Fibroblast of skin of back (primary cell): Measurements from ENCODE around the gene GOSR1.
"Not testable (repeated sequence)": the region's sequence is repeated elsewhere in the genome, so short reads cannot be mapped to it uniquely, and the experiment has no call there.

Source experiments
- DNase-seq: peaks from one replicate; pipeline ENCODE4 v3.0.0-alpha.2; 2013

The GOSR1 gene

DNA sequence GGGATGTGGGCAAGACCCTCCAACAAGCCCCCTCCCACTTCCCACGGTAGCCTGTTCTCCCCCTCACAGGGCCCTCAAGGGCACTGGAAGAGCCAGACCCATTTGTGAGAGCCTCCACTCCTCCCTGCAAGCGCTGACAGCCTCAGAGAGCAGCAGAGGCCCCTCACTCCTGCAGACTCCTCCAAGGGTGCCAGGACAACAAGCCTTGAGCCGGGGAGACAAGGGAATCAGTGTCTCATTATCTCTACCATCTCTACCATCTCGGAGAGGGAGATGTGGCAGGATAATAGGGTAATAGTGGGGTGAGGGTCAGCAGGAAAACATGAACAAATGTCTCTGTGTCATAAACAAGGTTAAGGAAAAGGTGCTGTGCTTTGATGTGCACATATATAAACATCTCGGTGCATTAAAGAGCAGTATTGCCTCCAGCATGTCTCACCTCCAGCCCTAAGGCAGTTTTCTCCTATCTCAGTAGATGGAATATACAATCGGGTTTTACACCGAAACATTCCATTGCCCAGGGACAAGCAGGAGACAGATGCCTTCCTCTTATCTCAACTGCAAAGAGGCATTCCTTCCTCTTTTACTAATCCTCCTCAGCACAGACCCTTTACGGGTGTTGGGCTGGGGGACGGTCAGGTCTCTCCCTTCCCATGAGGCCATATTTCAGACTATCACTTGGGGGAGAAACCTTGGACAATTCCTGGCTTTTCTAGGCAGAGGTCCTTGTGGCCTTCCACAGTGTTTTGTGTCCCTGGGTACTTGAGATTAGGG lies 86.1 kb downstream of the GOSR1 start:
- not testable (repeated sequence) for DNase-seq

DNA sequence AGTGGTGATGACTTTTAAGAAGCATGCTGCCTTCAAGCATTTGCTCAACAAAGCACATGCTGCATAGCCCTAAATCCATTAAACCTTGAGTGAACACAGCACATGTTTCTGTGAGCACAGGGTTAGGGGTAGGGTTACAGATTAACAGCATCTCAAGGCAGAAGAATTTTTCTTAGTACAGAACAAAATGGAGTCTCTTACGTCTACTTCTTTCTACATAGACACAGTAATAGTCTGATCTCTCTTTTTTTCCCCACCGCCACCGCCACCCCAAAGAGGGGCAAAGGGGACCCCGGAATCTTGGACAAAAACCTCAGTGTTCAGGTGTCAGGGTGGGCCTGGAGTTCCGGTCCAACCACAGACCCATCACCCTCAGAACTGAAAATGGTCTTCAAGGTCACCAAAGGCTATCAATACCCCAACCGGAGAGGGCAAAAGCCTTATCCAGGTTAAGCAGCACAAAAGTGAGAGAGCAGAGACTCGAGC lies 86.7 kb downstream of the GOSR1 start:
- not testable (repeated sequence) for DNase-seq

DNA sequence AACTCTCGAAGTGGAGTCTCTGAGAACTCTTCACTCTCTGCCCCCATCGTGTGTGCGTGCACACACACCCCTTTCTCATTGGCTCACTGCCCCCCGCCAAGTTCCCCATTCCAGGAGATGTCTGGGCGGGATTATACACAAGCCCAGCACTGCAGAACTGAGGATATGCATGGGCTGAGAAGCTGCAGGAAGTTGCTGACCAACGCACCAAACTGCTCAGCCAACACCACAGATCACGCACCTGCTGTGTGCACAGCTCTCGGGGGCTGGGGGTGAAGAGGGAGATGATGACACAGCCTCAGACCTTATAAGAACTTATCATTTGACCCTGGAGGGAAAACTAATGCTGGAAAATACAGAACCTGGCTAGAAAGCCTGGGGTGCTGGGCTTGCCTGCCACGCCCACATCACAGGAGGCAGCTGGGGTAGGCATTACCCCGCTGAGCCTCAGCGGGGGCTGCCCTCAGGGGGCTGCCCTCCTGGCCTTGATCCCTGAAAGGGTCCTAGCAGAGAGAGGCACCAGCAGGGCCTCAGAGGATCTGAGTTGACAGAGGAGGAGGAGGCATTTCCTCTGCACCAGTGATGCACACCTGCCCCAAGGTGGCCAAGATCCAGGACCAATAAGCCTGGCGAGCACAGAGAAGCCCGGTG lies 87.3 kb downstream of the GOSR1 start:
- not testable (repeated sequence) for DNase-seq

DNA sequence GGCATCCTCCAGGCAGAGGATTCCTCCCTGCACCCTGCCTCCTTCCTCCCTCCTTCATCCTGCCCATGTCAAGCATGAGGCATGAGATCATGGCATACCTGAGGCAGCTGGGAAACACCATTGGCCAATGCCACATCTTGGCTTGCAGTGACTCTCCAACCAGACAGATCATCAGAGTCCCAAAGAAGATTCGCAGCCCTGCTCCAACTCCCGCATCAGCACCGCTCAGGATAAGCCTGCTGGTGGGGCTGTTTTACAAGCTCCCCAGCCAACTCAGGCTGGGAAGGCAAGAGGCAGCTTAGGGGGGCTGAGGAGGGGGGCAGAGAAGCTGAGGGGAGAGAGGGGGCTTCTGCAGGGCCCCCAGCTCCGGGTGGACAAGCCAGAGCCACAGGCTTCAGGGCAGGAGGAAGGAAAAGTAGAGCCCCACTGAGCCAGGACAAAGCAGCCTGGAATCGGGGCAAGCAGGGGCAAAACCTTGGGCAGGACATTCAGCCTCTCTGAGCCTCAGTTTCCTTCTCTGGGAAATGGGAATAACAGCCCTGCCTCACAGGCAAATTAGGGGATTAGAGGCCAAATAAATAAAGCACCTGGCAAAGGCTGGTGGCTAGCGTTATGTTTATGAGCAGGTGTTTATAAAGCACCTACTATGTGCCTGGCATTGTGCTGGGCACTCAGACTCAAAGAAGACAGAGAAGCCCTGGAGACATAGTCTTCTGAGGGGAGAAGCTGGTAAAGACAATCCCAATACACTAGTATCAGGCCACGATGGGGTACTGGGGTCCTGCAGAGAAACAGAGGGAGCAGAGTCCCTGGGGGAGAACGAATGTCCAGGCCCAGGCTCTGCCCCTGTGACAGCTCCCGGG lies 88.1 kb downstream of the GOSR1 start:
- no peak for DNase-seq

DNA sequence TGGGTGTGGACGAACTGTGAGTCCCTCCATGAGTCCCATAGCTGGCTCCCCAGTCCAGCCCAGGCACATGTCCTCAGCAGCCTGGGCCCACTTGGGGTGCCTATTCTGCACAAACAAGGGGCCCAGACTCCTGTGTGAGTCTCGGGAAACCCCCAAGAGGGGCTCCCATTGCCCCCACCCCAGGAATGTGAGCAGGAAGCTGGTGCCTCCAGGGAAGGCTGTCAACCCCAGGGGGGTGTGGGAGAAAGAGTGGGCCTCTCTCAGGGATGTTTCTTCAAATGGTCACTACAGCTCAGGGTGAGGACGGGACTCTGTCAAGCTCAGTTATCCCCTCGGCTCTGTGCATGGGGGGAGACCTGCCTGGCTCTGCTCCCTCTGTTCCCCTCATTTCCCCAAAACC lies 88.9 kb downstream of the GOSR1 start:
- not testable (repeated sequence) for DNase-seq

DNA sequence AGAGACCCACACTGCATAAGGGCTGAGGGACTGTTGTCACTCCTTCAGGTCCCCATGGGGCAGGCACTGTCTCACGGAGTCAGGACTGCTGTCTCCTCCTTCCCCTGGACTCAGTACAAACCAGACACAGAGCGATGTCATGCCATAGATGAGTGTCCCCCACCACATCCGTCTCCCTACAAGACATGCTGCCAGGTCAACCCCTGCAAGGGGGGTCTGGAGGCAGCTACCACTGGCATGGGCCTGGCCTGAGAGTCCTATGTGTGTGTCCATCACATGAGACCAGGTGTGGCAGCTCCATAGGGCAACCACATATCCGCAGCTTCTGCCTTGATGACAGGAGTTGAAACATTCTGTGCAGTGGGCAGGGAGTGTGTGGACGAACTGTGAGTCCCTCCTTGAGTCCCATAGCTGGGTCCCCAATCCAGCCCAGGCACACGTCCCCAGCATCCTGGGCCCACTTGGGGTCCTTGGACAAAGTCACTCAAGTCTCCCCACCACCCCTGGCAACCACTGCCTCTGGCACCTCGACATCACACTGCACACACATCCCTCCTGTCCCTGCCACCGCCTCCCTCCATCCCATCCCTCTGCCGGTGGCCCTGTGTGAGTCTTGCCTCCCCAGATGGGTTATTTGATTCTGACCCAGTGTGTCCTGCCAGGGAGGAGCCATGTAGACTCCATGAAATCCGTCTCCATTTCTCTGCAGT lies 89.5 kb downstream of the GOSR1 start:
- DNase-seq: not testable (repeated sequence)

DNA sequence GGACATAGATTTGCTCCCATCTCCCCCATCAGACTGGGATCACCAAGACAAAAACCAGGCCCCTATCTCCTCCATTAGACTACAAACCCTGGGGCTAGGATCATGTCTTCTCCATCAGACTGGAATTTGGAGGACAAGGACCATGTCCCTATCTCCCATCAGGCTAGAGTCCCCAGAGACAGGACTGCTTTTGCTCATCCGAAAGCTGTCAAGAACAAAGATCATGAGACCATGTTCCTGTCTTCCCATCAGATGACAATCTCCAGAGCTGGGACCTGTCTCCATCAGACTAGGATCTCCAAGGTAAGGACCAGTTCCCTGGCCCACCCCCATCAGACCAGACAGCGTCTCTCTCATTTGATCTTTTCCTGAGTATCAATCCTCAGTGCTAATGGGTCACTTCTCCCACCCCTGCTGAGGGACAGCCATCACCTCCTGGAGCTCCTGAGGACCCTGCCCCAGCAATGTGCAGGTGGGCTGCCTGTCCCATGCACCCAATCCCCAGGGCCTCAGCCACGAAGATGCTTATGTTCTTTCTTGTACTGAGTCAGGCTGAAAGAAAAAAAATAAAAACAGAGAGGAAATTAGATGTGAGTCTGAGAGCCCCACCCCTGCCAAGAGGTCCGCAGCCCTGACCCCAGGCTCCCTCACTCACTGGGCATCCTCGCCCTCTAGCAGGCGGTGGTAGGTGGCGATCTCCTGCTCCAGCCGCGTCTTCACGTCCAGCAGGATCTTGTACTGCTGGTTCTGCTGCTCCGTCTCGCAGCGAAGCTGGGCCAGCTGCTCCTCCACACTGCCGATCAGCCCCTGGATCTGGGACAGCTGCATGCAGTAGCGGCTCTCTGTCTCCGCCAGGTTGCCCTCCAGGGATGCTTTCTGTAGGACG lies 90.3 kb downstream of the GOSR1 start:
- no peak for DNase-seq

DNA sequence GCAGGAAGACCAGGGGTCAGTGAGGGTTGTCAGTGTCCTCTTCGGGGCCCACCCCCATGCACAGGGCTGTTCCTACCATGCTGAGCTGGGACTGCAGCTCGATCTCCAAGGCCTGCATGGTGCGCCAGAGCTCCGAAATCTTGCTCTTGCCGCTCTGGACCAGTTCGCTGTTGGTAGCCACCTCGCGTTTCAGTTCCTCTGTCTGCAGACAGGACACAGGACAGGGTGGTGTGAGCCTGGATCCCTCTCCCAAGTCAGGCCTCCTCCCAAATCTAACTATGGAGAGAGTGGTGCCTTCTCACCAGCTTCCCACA lies 90.9 kb downstream of the GOSR1 start:
- no peak for DNase-seq

DNA sequence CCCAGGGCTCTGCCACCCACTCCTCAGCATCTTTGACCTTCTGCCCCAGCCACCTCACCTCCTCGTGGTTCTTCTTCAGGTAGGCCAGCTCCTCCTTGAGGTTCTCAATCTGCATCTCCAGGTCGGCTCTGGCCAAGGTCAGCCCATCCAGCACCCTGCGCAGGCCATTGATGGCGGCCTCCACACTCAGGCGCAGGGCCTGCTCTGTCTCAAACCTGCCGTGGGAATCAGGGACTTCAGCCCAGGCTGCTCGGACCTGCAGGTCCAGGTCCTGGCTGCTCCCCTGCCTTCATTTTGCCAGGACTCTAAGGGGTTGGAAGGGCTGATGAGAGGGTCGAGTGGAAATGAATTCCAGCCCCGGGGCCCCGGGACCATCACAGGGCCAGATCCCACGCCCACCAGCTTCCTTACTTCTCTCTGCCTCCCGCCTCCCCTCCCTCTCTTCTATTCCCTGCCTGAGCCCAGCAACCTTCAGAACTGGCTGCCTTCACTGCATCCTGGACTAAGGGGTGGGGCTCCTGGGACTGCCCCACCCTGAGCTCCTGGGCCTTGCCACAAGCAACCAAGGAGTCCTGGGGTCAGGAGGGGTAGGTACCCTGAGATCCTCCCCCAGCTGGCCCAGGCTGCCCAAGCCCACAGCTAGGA lies 92.4 kb downstream of the GOSR1 start:
- not testable (repeated sequence) for DNase-seq

DNA sequence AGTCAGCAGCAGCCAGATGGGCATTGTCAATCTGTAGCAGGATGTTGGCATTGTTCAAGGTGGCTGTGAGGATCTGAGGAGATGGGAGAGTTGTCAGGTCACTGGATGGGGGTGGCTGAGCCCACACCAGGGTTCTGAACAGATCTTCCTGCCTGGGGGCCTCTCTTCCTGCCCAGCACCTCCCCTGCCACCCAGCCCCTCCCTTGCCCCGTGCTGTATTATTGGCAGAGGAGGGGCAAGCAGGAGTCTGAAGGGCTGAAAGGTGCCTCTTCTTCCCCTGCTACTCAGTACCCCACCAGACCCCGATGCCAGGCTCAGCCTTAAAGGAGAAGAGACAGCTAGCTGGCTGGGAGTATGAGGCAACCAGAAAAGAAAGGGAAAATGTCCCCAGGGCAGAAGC lies 93.0 kb downstream of the GOSR1 start:
- DNase-seq: no peak

DNA sequence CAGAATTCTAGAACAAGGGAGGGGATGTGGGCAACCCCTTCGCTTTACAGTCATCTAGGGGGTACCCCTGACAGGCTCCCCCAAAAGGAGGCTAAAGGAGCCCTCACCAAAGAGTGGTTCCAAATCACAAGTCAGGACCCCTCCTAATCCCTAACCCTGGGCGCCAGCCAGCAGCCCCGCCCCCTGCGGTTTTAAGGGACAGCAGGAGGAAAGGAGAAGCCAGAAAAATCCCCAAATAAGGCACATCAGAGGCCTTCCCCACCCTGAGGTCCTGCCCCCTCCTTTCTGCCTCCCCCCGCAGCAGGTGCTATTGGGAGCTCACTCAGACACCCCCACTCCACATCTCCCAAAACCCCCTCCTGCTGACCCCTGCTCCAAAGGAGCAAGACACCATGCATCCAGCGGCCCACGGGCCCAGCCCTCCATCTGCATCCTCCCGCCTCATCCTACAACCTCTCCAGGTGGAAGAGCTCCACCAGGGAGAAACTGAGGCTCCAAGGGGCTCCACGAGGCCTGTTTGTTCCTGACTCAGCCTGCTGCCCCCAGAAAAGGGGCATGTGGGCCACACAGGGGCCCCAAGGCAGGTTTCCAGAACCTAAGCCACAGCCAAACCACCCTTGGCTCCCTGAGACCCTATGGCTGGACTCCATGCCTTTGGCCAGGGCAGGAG lies 93.5 kb downstream of the GOSR1 start:
- DNase-seq: no peak

DNA sequence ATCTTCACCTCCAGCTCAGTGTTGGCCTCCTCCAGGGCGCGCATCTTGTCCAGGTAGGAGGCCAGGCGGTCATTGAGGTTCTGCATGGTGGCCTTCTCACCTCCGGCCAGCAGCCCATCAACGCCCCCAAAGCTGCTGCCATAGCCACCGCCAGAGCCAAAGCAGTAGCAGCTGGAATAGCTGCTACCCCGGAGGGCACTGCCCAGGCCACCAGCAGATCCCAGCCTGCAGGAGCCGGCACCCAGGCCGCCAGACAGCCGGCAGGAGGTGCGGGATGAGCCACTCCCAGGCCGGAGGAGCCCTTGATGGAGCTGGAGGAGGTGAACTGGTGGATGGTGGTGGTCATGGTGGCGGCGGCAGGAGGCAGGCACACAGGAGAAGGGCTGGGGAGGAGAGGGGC lies 94.2 kb downstream of the GOSR1 start:
- DNase-seq: not testable (repeated sequence)

DNA sequence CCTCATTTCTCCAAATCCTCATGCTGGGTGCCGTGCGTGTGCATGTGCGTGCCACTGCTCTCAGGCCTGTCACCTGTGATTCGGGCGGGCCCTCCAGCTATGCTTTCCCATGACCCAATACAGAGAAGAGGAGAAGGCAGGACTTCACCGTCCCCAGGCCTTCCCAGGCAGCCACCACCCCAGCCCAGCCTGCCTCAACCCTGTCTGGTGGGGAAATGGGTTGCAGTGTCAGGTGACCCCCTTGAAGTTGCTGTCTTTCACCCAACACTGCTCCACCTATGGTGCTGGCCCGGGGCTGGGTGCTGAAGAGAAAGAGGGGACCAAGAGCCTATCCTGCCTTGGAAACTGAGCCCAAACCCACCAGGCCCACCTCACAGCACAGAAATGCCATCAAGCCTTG lies 94.7 kb downstream of the GOSR1 start:
- DNase-seq: no peak

DNA sequence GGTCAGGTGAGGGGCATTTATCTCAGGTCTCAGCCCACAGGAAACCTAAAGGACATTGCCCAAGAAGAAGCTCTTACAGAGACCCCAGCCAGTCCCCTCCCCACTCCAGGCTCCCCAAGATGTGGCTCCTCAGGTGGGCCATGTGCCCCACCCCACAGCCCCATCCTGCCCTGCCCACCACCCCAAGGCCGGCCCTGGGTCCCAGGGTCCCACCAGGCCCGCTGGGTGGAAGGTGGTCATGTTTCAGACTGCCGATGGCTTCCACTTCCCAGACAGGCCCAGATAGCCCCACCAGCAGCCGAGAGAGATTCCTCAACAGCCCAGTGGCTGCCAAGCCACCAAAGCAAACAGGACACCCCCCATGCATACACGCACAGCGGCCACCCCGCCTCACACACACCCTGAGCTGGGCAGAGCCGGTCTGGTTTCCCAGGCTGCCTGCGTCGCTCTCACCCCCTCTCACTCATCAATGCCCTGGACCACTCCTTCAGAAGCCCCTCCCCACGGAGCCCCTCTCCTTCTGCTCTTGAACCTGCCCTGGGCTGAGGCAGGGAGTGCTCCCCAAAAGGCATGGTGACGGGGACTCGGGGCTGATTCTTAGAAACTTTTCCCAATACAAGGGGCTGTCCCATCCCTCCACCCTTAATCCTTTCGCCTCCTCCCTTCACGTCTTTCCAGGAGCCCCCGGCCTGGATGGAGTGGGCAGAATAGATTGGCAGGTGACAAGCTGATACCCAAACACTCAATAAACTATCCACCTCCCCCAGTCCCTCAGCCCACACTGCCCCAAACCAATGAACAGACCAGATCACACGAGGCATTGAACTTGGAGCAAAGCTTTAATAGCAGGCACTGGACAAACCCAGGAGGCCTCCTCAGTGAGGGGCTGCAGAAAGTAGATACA lies 95.7 kb downstream of the GOSR1 start:
- DNase-seq: not testable (repeated sequence)

DNA sequence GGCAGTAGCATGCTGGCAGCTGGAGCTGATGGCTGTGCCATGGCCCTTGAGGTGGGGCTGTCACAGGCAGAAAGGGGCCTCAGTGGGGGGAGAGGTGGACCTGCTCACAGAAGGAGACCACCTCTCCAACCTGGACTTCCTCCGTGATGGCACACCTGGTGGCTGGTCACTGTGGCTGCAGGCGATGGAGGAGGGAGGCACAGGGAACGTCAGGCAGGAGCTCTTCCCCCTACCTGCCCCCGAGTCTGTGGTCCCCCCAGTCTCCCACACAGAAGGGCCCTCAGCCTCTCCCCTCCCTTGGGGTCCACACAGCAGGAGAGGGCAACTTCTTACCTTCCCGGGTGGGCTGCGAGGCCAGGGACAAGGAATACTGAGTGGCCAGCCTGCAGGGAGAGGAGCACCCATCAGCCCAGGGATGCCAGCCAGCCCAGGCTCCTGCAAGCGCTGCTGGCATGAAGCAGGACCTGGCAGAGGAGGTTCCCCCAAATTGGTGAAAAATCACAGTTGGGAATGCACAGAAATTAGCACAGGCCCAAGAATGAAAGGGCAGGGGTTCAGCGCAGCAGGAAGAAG lies 96.5 kb downstream of the GOSR1 start:
- no peak for DNase-seq

DNA sequence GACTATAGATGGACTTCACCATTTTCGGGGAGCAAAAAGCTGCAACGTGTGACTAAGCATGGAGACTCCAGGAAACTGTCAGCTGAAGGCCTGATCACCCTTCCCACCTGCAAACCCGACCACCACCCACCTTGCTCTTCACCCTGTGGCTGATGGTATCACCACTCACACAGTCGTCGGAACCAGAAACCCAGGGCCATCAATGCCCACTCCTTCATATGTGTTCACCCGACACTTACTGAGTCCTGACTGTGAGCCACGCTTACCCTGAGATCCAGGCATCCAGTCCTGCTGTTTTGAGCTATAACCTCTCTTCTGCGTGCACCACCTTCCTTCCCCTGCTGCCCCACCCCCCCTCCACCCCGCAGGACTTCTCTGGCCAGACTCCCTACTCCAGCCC lies 97.1 kb downstream of the GOSR1 start:
- not testable (repeated sequence) for DNase-seq

DNA sequence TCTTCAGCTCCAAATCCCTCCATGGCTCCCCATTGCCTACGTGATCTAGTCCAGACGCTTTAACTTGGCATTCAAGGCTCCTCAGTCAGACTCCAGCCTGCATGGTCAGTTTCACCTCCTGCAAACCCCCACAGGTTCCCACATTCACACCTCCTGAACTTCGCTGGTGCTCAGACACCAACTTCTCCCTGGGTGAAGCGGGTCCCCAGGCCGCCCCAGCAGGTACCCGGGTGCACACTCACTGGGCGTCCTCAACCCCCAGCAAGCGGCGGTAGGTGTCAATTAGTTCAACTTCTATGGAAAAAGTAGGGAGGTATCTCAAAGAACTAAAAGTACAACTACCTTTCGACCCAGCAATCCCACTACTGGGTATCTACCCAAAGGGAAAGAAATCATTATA lies 97.6 kb downstream of the GOSR1 start:
- not testable (repeated sequence) for DNase-seq

DNA sequence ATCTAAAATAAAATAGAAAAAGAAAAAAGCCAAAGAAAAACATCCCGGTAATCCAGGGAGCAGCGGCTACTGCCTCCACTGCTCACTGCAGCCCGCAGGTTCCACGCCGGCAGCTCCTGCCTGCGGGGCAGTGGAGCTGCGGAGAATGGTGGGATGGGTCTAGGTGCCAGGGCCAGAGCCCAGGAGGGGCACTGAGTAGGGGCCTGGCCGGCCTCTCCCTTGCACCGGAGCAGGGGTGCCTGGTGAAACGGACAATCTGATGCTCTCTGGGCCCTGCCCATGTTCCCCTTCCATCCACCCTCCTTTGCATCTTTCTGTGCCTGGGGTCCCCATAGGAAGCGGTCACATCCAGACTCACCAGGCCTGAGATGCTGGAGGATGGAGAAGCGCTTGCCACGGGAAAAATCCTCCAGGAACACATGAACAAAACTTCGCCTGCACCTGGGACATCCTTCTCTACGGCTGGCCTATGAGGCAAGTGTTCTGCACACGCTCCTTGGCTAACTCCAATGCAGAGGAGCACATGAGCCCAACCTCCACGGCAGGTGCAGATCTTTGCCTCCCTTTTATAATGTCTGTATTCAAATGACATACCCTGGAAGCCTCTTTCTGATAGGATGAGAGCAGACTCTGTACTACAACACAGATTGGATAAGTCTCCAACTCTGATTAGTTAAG lies 98.6 kb downstream of the GOSR1 start:
- not testable (repeated sequence) for DNase-seq
